Liver (tissue), 9 donors: ENCODE data around the gene SMPD4. TPM values are rescaled to one million over a fixed set of nuclear protein-coding genes. Genes with fewer than 3 reads are reported as not detected.
A peak's percentile ranks its signal among the peaks of the same experiment; 100 is the strongest.
"Not testable (repeated sequence)": the region's sequence is repeated elsewhere in the genome, so short reads cannot be mapped to it uniquely, and the experiment has no call there.

ENCODE experiments used
- DNase-seq: peaks from one replicate; pipeline ENCODE4 v3.0.0-alpha.2; 2017; ENCODE audit warnings: low spot score
- H3K27ac ChIP-seq, 2 donors: one replicate each; pipeline ENCODE4 v1.7.0; 2013; ENCODE audit warnings: inconsistent platforms in 2 of 2, low read length in 2 of 2, control low read depth in 1 of 2, low read depth in 1 of 2, mild to moderate bottlenecking in 1 of 2
- H3K27me3 ChIP-seq, 4 donors: one replicate each; pipeline versions ENCODE4 v1.6.1 to v1.7.0; 2013; ENCODE audit warnings: low read length in 3 of 4, inconsistent platforms in 1 of 4, mild to moderate bottlenecking in 1 of 4, moderate library complexity in 1 of 4; ENCODE audit not compliant: control insufficient read depth in 4 of 4, insufficient read depth in 4 of 4
- H3K36me3 ChIP-seq, 4 donors: one replicate each; pipeline versions ENCODE4 v1.6.1 to v1.7.0; 2013; ENCODE audit warnings: low read length in 3 of 4, mild to moderate bottlenecking in 3 of 4, low read depth in 1 of 4, moderate library complexity in 1 of 4; ENCODE audit not compliant: control insufficient read depth in 4 of 4, insufficient read depth in 3 of 4
- H3K4me1 ChIP-seq, 4 donors: one replicate each; pipeline versions ENCODE4 v1.6.1 to v1.7.0; 2013; ENCODE audit warnings: low read length in 3 of 4, mild to moderate bottlenecking in 3 of 4, moderate library complexity in 1 of 4; ENCODE audit not compliant: control insufficient read depth in 4 of 4, insufficient read depth in 4 of 4
- H3K4me3 ChIP-seq, 3 donors: one replicate each; pipeline versions ENCODE4 v1.6.1 to v1.7.0; 2013; ENCODE audit warnings: low read length in 3 of 3, control low read depth in 1 of 3, low read depth in 1 of 3, mild to moderate bottlenecking in 1 of 3
- H3K9ac ChIP-seq, 2 donors: one replicate each; pipeline ENCODE4 v1.7.0; 2013; ENCODE audit warnings: low read length in 2 of 2, mild to moderate bottlenecking in 2 of 2, moderate library complexity in 2 of 2, control low read depth in 1 of 2, low read depth in 1 of 2
- H3K9me3 ChIP-seq, 4 donors: one replicate each; pipeline versions ENCODE4 v1.6.1 to v1.7.0; 2013; ENCODE audit warnings: low read length in 3 of 4; ENCODE audit not compliant: control insufficient read depth in 4 of 4
- CTCF ChIP-seq: fragments of 150-350 bp; IDR thresholded peaks from 2 replicates; pipeline ENCODE4 v1.5.1; 2017; ENCODE audit warnings: improper control_type of control experiment, low read depth, low read length; ENCODE audit not compliant: missing input control
- EGR1 ChIP-seq, 2 donors: IDR thresholded peaks; 2 replicates each; pipeline ENCODE4 v1.6.1; 2016 to 2018; ENCODE audit warnings: antibody characterized with exemption in 2 of 2, low read depth in 2 of 2
- FOXA1 ChIP-seq: IDR thresholded peaks from 2 replicates; pipeline ENCODE4 v1.6.1; 2016; ENCODE audit warnings: antibody characterized with exemption
- GABPA ChIP-seq, 2 donors: IDR thresholded peaks in 1 of 2; conservative IDR thresholded peaks in 1 of 2; 2 replicates each; pipeline ENCODE4 v1.6.1; 2016; ENCODE audit warnings: antibody characterized with exemption in 2 of 2, mild to moderate bottlenecking in 1 of 2, moderate library complexity in 1 of 2
- HNF4G ChIP-seq: IDR thresholded peaks from 2 replicates; pipeline ENCODE4 v1.6.1; 2016; ENCODE audit warnings: antibody characterized with exemption
- NR2F2 ChIP-seq: IDR thresholded peaks from 2 replicates; pipeline ENCODE4 v1.6.1; 2016; ENCODE audit warnings: antibody characterized with exemption
- RAD21 ChIP-seq, 2 donors: IDR thresholded peaks; 2 replicates each; pipeline ENCODE4 v1.6.1; 2016; ENCODE audit warnings: antibody characterized with exemption in 2 of 2, mild to moderate bottlenecking in 2 of 2
- RXRA ChIP-seq, 2 donors: IDR thresholded peaks; 2 replicates each; pipeline ENCODE4 v1.6.1; 2017 to 2018; ENCODE audit warnings: antibody characterized with exemption in 2 of 2, mild to moderate bottlenecking in 1 of 2
- SP1 ChIP-seq: IDR thresholded peaks from 2 replicates; pipeline ENCODE4 v1.6.1; 2018; ENCODE audit warnings: antibody characterized with exemption, mild to moderate bottlenecking
- YY1 ChIP-seq: IDR thresholded peaks from 2 replicates; pipeline ENCODE4 v1.6.1; 2016; ENCODE audit warnings: antibody characterized with exemption, mild to moderate bottlenecking
- WGBS: extraction: QIAGEN DNeasy Blood & Tissue Kit; methylation state at CpG from one replicate; pipeline ENCODE4 v1.1.7; 2013; 5-methylcytosine and 5-hydroxymethylcytosine counted together
- polyA plus RNA-seq, 2 donors: library from polyadenylated mRNA; stranded (reverse) in 1 of 2; unstranded in 1 of 2; fragments of 200-250 nt in 1 of 2; fragments of >200 nt in 1 of 2; fragmentation: Nextera tagmentation in 1 of 2; extraction: Ambion mirVana in 1 of 2; gene quantifications; one replicate each; pipeline versions ENCODE4 v1.2.1 to v1.2.3, GENCODE V29; 2013 to 2015
- total RNA-seq, 2 donors: library from RNA; depleted of rRNA; stranded (reverse); fragments of >200 nt; gene quantifications; one replicate each; pipeline ENCODE4 v1.2.3, GENCODE V29; 2014
- TF ChIP-seq, protein P1 (sequence below): IDR thresholded peaks from 2 replicates; pipeline ENCODE4 v1.6.1; 2016; ENCODE audit warnings: antibody characterized with exemption
- TF ChIP-seq, protein P2 (sequence below): IDR thresholded peaks from 2 replicates; pipeline ENCODE4 v1.6.1; 2016; ENCODE audit warnings: antibody characterized with exemption
- TF ChIP-seq, protein P3 (sequence below): IDR thresholded peaks from 2 replicates; pipeline ENCODE4 v1.6.1; 2016; ENCODE audit warnings: antibody characterized with exemption
- donor health status: healthy.
- donor health status: healthy.
- donor health status: healthy.
- donor health status: healthy.
- donor health status: healthy.

SMPD4 gene
- total and polyA plus RNA-seq, 4 donors, result 9.9 to 22.3 (median 17.7) TPM

- under 1% methylated on average over 83 of the region's 86 CpGs for WGBS
- peak; percentile 87 for DNase-seq
- not testable (repeated sequence) for H3K9me3 ChIP-seq, H3K36me3 ChIP-seq, H3K27me3 ChIP-seq
- Histone ChIP-seq H3K9ac (peak within 1 kb of the TSS; percentile 80 to 85), H3K4me1 (peaks cover 5 to 22% (median 17%) of the 10 kb centered on the region in 4 donors), H3K27ac (peak within 1 kb of the TSS; percentile 95), H3K4me3 (peak within 1 kb of the TSS; percentile 73 to 99 (median 95))
- peak in 1 of 2 donors; percentile 53 for TF ChIP-seq RAD21 (IDR thresholded peaks at IDR 0.05)
- TF ChIP-seq CTCF, result peak; percentile 78
These were observed 679 bp upstream of the SMPD4 start, which contains the start of gene MZT2B for GRCh38 chr2:130181880-130182682. Gene MZT2B (plus strand): TSS chr2:130182262. CDS start chr2:130182283, 21 bp downstream.

DNA sequence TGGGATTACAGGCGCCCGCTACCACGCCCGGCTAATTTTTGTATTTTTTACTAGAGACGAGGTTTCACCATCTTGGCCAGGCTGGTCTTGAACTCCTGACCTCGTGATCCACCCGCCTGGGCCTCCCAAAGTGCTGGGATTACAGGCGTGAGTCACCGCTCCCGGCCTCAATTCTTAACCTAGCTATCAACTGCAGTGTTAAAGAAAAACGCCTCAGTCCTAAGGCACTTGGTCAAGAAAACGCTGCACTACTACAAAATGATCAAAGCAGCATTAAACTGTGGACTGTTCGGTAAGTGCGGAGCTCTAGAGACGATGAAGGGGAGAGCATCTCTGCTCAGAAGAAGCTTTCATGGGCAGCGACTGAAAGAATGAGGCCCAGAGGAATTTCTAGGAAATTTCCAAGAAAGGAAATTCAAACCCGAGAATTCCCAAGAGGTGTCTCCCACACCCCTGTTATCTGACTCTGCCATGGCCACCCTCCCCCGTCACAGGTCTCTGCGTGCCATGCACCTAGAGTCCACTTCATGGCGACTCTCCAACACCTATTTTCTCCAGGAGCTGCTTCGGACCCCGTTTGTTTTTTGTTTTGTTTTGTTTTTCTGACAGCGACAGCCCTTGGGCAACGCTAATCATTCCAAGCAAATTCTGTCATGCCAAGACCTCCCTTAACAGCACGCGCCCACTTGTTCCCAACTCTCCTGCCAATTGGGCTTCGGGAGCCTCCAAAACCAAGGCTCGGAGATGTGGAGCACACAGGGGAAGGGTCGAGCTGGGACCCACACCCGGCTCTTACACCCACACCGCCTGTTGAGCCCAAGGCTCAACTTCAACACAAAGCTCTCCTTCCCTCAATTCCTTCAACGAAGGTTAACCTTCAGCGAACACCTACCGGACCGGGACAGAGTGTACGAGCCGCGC, 738 bp downstream of the SMPD4 start:
- Histone ChIP-seq H3K4me1 (peaks cover 5 to 22% (median 17%) of the 10 kb centered on the region in 4 donors), H3K9ac (peak overlapping the region; percentile 80 to 85), H3K4me3 (peak overlapping the region; percentile 73 to 99 (median 95)), H3K27ac (peak overlapping the region; percentile 95)
- H3K36me3 ChIP-seq, DNase-seq, H3K9me3 ChIP-seq, H3K27me3 ChIP-seq: not testable (repeated sequence)
- WGBS, result 25% methylated on average over 38 of the region's 38 CpGs

DNA sequence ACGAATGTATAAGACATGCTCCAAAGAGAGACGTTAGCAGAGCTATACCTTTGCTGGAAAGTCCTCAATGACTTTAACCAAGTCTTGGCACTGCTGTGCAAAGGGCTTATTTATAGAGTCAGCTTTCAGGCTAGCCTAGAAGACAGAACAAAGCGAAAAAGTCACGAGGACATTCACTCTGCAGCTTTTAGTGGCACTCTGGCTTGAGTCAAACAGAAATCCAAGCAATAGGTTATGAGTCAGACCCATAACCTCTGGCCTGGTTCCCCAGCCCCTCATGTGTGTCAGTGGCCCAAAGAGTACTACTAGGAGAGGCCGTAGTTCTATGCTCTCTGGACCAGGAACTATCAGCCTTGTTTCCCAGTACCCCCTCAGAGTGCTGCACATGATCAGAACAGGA, 6.5 kb downstream of the SMPD4 start:
- WGBS, result 92% methylated on average over 5 of the region's 5 CpGs
- H3K27me3 ChIP-seq, result not testable (repeated sequence)
- peaks cover 3 to 27% (median 10%) of the 10 kb centered on the region in 4 donors for H3K36me3 ChIP-seq

GRCh38 chr2:130169896-130170295, 11.5 kb downstream of the SMPD4 start:
- peaks cover 13 to 44% (median 22%) of the 10 kb centered on the region in 4 donors for H3K36me3 ChIP-seq
- no peak overlapping the region for H3K4me3 ChIP-seq
- 94% methylated on average over 7 of the region's 7 CpGs for WGBS
- no peak overlapping the region for H3K9ac ChIP-seq
- no peaks in the 10 kb centered on the region for H3K27me3 ChIP-seq
- DNase-seq, result no peak
- no peaks in the 10 kb centered on the region for H3K9me3 ChIP-seq
- no peak overlapping the region for H3K27ac ChIP-seq
- H3K4me1 ChIP-seq, result no peaks in the 10 kb centered on the region
- TF ChIP-seq NR2F2, result no peak
- TF ChIP-seq, protein P1, sequence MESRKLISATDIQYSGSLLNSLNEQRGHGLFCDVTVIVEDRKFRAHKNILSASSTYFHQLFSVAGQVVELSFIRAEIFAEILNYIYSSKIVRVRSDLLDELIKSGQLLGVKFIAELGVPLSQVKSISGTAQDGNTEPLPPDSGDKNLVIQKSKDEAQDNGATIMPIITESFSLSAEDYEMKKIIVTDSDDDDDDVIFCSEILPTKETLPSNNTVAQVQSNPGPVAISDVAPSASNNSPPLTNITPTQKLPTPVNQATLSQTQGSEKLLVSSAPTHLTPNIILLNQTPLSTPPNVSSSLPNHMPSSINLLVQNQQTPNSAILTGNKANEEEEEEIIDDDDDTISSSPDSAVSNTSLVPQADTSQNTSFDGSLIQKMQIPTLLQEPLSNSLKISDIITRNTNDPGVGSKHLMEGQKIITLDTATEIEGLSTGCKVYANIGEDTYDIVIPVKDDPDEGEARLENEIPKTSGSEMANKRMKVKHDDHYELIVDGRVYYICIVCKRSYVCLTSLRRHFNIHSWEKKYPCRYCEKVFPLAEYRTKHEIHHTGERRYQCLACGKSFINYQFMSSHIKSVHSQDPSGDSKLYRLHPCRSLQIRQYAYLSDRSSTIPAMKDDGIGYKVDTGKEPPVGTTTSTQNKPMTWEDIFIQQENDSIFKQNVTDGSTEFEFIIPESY, result no peak
- TF ChIP-seq YY1, result no peak
- TF ChIP-seq RXRA (IDR thresholded peaks at IDR 0.05), result no peak
- TF ChIP-seq, protein P2, sequence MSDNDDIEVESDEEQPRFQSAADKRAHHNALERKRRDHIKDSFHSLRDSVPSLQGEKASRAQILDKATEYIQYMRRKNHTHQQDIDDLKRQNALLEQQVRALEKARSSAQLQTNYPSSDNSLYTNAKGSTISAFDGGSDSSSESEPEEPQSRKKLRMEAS, result no peak
- TF ChIP-seq HNF4G, result no peak
- no peak for TF ChIP-seq FOXA1
- TF ChIP-seq, protein P3, sequence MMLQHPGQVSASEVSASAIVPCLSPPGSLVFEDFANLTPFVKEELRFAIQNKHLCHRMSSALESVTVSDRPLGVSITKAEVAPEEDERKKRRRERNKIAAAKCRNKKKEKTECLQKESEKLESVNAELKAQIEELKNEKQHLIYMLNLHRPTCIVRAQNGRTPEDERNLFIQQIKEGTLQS, result no peak
- no peak for TF ChIP-seq CTCF
- no peak for TF ChIP-seq GABPA (IDR thresholded peaks at IDR 0.05 in 1 of 2, conservative IDR thresholded peaks at IDR 0.05 in 1 of 2)
- no peak for TF ChIP-seq SP1
- no peak for TF ChIP-seq EGR1 (IDR thresholded peaks at IDR 0.05; ENCODE audit: low read depth in 2 of 2)

More for the DNA sequence above, 6.5 kb downstream of the SMPD4 start:
- not testable (repeated sequence) for DNase-seq, H3K4me1 ChIP-seq, H3K9me3 ChIP-seq, H3K4me3 ChIP-seq, H3K27ac ChIP-seq, H3K9ac ChIP-seq
